ENCODE measurements around the gene ARPIN.
"Not testable (repeated sequence)": the region's sequence is repeated elsewhere in the genome, so short reads cannot be mapped to it uniquely, and the experiment has no call there.

ARPIN gene

GRCh38 chr15:89909611-89910010 lies 3.1 kb downstream of the ARPIN start:
- no peak for DNase-seq

GRCh38 chr15:89908226-89908625 lies 4.5 kb downstream of the ARPIN start:
- DNase-seq: no peak

GRCh38 chr15:89907289-89907688 lies 5.5 kb downstream of the ARPIN start:
- no peak for DNase-seq

- no peak for DNase-seq
Observed at GRCh38 chr15:89905846-89906378, 6.8 kb downstream of the ARPIN start.

- no peak for DNase-seq
Observed at GRCh38 chr15:89904519-89904918, 8.2 kb downstream of the ARPIN start.

GRCh38 chr15:89903858-89904130 lies 9.0 kb downstream of the ARPIN start:
- no peak for DNase-seq

- no peak for DNase-seq
Observed at GRCh38 chr15:89903015-89903857, 9.5 kb downstream of the ARPIN start.

- DNase-seq: no peak
Observed at GRCh38 chr15:89900849-89901248, 11.9 kb downstream of the ARPIN start.

GRCh38 chr15:89899951-89900567 lies 12.7 kb downstream of the ARPIN start:
- no peak for DNase-seq

GRCh38 chr15:89899295-89899945 lies 13.3 kb downstream of the ARPIN start:
- no peak for DNase-seq

GRCh38 chr15:89898614-89899294 lies 14.0 kb downstream of the ARPIN start:
- DNase-seq: no peak

GRCh38 chr15:89898146-89898545 lies 14.6 kb downstream of the ARPIN start:
- DNase-seq: no peak

GRCh38 chr15:89893696-89894447 lies 18.9 kb downstream of the ARPIN start, which contains the start of gene AP3S2:
Gene AP3S2 (minus strand): TSS chr15:89893994. CDS start chr15:89893949, 45 bp downstream.
- DNase-seq: peak; percentile 70

GRCh38 chr15:89893027-89893426 lies 19.7 kb downstream of the ARPIN start:
- no peak for DNase-seq

GRCh38 chr15:89888214-89888804 lies 24.4 kb downstream of the ARPIN start:
- DNase-seq: no peak

GRCh38 chr15:89885611-89886010 lies 27.1 kb downstream of the ARPIN start:
- DNase-seq: no peak

GRCh38 chr15:89885179-89885578 lies 27.6 kb downstream of the ARPIN start:
- not testable (repeated sequence) for DNase-seq

GRCh38 chr15:89883518-89883917 lies 29.2 kb downstream of the ARPIN start:
- no peak for DNase-seq

- no peak for DNase-seq
Observed at GRCh38 chr15:89880727-89881126, 32.0 kb downstream of the ARPIN start.

GRCh38 chr15:89878323-89878722 lies 34.4 kb downstream of the ARPIN start:
- no peak for DNase-seq

- no peak for DNase-seq
Observed at GRCh38 chr15:89877083-89877425, 35.7 kb downstream of the ARPIN start.

GRCh38 chr15:89876396-89877082 lies 36.2 kb downstream of the ARPIN start:
- no peak for DNase-seq

All from NCI-H1694 treated with DMSO at 0.1 percent for 48 hours (cell line).